ENCODE results near the gene TBX18. TPM values are rescaled to one million over a fixed set of nuclear protein-coding genes. Genes with fewer than 3 reads are reported as not detected.
A peak's percentile ranks its signal among the peaks of the same experiment; 100 is the strongest.

Gene TBX18
- polyA plus RNA-seq, 2 donors = 0.57 to 0.89 TPM

- peaks cover 6 to 46% of the 10 kb centered on the region in 2 donors for H3K27me3 ChIP-seq (ENCODE audit: control insufficient read depth in 1 of 2, insufficient read depth in 2 of 2, low read length in 2 of 2)
- WGBS, 2 donors = 11 to 13% methylated on average over 31 of the region's 31 CpGs
- no peak overlapping the region for H3K4me3 ChIP-seq (ENCODE audit: low read depth in 1 of 2, low read length in 2 of 2)
- H3K9me3 ChIP-seq (ENCODE audit: control insufficient read depth in 2 of 2, insufficient read depth in 1 of 2, low read depth in 1 of 2, low read length in 1 of 2) = peaks cover 11 to 40% of the 10 kb centered on the region in 2 donors
- no peak overlapping the region for H3K27ac ChIP-seq (ENCODE audit: low read depth in 2 of 2, low read length in 1 of 2)
- no peaks in the 10 kb centered on the region for H3K36me3 ChIP-seq (ENCODE audit: control insufficient read depth in 2 of 2, insufficient read depth in 2 of 2, low read length in 1 of 2)
- no peaks in the 10 kb centered on the region for H3K4me1 ChIP-seq (ENCODE audit: control insufficient read depth in 2 of 2, insufficient read depth in 2 of 2, low read length in 1 of 2)
These were observed 4.2 kb upstream of the TBX18 start for GRCh38 chr6:84768442-84769174.

- Histone ChIP-seq H3K27ac (ENCODE audit: low read depth in 2 of 2, low read length in 1 of 2) (no peak overlapping the region), H3K27me3 (ENCODE audit: control insufficient read depth in 1 of 2, insufficient read depth in 2 of 2, low read length in 2 of 2) (peaks cover 6 to 48% of the 10 kb centered on the region in 2 donors), H3K4me3 (ENCODE audit: low read depth in 1 of 2, low read length in 2 of 2) (no peak overlapping the region), H3K4me1 (ENCODE audit: control insufficient read depth in 2 of 2, insufficient read depth in 2 of 2, low read length in 1 of 2) (no peaks in the 10 kb centered on the region), H3K9me3 (ENCODE audit: control insufficient read depth in 2 of 2, insufficient read depth in 1 of 2, low read depth in 1 of 2, low read length in 1 of 2) (peaks cover 11 to 34% of the 10 kb centered on the region in 2 donors), H3K36me3 (ENCODE audit: control insufficient read depth in 2 of 2, insufficient read depth in 2 of 2, low read length in 1 of 2) (no peaks in the 10 kb centered on the region)
- WGBS, 2 donors = 21 to 31% methylated on average over 14 of the region's 14 CpGs
These were observed 3.3 kb upstream of the TBX18 start for GRCh38 chr6:84767526-84768201.

GRCh38 chr6:84766799-84767525 is 2.6 kb upstream of the TBX18 start:
- 28 to 33% methylated on average over 38 of the region's 38 CpGs for WGBS, 2 donors
- no peaks in the 10 kb centered on the region for H3K36me3 ChIP-seq (ENCODE audit: control insufficient read depth in 2 of 2, insufficient read depth in 2 of 2, low read length in 1 of 2)

GRCh38 chr6:84766118-84766798 is 1.9 kb upstream of the TBX18 start:
- H3K27me3 ChIP-seq (ENCODE audit: control insufficient read depth in 1 of 2, insufficient read depth in 2 of 2, low read length in 2 of 2) = peaks cover 2 to 38% of the 10 kb centered on the region in 2 donors
- H3K9me3 ChIP-seq (ENCODE audit: control insufficient read depth in 2 of 2, insufficient read depth in 1 of 2, low read depth in 1 of 2, low read length in 1 of 2) = peaks cover 11 to 35% of the 10 kb centered on the region in 2 donors
- 18 to 25% methylated on average over 32 of the region's 32 CpGs for WGBS, 2 donors
- H3K4me3 ChIP-seq (ENCODE audit: low read depth in 1 of 2, low read length in 2 of 2) = no peak overlapping the region
- no peak overlapping the region for H3K27ac ChIP-seq (ENCODE audit: low read depth in 2 of 2, low read length in 1 of 2)
- H3K4me1 ChIP-seq (ENCODE audit: control insufficient read depth in 2 of 2, insufficient read depth in 2 of 2, low read length in 1 of 2) = no peaks in the 10 kb centered on the region
- no peaks in the 10 kb centered on the region for H3K36me3 ChIP-seq (ENCODE audit: control insufficient read depth in 2 of 2, insufficient read depth in 2 of 2, low read length in 1 of 2)

More at GRCh38 chr6:84766799-84767525, 2.6 kb upstream of the TBX18 start:
- Histone ChIP-seq H3K9me3 (ENCODE audit: control insufficient read depth in 2 of 2, insufficient read depth in 1 of 2, low read depth in 1 of 2, low read length in 1 of 2) (peaks cover 11 to 35% of the 10 kb centered on the region in 2 donors), H3K4me1 (ENCODE audit: control insufficient read depth in 2 of 2, insufficient read depth in 2 of 2, low read length in 1 of 2) (no peaks in the 10 kb centered on the region), H3K27me3 (ENCODE audit: control insufficient read depth in 1 of 2, insufficient read depth in 2 of 2, low read length in 2 of 2) (peaks cover 5 to 42% of the 10 kb centered on the region in 2 donors), H3K27ac (ENCODE audit: low read depth in 2 of 2, low read length in 1 of 2) (no peak overlapping the region), H3K4me3 (ENCODE audit: low read depth in 1 of 2, low read length in 2 of 2) (no peak overlapping the region)

GRCh38 chr6:84763886-84764331 is 489 bp downstream of the TBX18 start:
- WGBS, 2 donors = 6 to 8% methylated on average over 33 to 57 of the region's 57 CpGs
- H3K27me3 ChIP-seq (ENCODE audit: control insufficient read depth in 1 of 2, insufficient read depth in 2 of 2, low read length in 2 of 2) = peaks cover 2 to 36% of the 10 kb centered on the region in 2 donors
- H3K27ac ChIP-seq (ENCODE audit: low read depth in 2 of 2, low read length in 1 of 2) = peak overlapping the region; percentile 70 to 73

GRCh38 chr6:84763003-84763885 is 1.2 kb downstream of the TBX18 start:
- H3K4me3 ChIP-seq (ENCODE audit: low read depth in 1 of 2, low read length in 2 of 2) = peak overlapping the region; percentile 36 to 39
- 3 to 6% methylated on average over 74 of the region's 74 CpGs for WGBS, 2 donors
- H3K4me1 ChIP-seq (ENCODE audit: control insufficient read depth in 2 of 2, insufficient read depth in 2 of 2, low read length in 1 of 2) = no peaks in the 10 kb centered on the region
- peaks cover 2 to 35% of the 10 kb centered on the region in 2 donors for H3K27me3 ChIP-seq (ENCODE audit: control insufficient read depth in 1 of 2, insufficient read depth in 2 of 2, low read length in 2 of 2)
- H3K27ac ChIP-seq (ENCODE audit: low read depth in 2 of 2, low read length in 1 of 2) = peak overlapping the region; percentile 70 to 73
- no peaks in the 10 kb centered on the region for H3K36me3 ChIP-seq (ENCODE audit: control insufficient read depth in 2 of 2, insufficient read depth in 2 of 2, low read length in 1 of 2)
- peaks cover 11 to 33% of the 10 kb centered on the region in 2 donors for H3K9me3 ChIP-seq (ENCODE audit: control insufficient read depth in 2 of 2, insufficient read depth in 1 of 2, low read depth in 1 of 2, low read length in 1 of 2)

More at GRCh38 chr6:84763886-84764331, 489 bp downstream of the TBX18 start:
- Histone ChIP-seq H3K4me1 (ENCODE audit: control insufficient read depth in 2 of 2, insufficient read depth in 2 of 2, low read length in 1 of 2) (no peaks in the 10 kb centered on the region), H3K36me3 (ENCODE audit: control insufficient read depth in 2 of 2, insufficient read depth in 2 of 2, low read length in 1 of 2) (no peaks in the 10 kb centered on the region), H3K9me3 (ENCODE audit: control insufficient read depth in 2 of 2, insufficient read depth in 1 of 2, low read depth in 1 of 2, low read length in 1 of 2) (peaks cover 11 to 35% of the 10 kb centered on the region in 2 donors), H3K4me3 (ENCODE audit: low read depth in 1 of 2, low read length in 2 of 2) (peak overlapping the region; percentile 36 to 39)

GRCh38 chr6:84762220-84763002 is 2.0 kb downstream of the TBX18 start:
- H3K27me3 ChIP-seq (ENCODE audit: control insufficient read depth in 1 of 2, insufficient read depth in 2 of 2, low read length in 2 of 2) = peaks cover 1 to 35% of the 10 kb centered on the region in 2 donors
- H3K27ac ChIP-seq (ENCODE audit: low read depth in 2 of 2, low read length in 1 of 2) = peak overlapping the region; percentile 70 to 73
- H3K4me1 ChIP-seq (ENCODE audit: control insufficient read depth in 2 of 2, insufficient read depth in 2 of 2, low read length in 1 of 2) = no peaks in the 10 kb centered on the region
- 13 to 15% methylated on average over 40 of the region's 40 CpGs for WGBS, 2 donors
- no peaks in the 10 kb centered on the region for H3K36me3 ChIP-seq (ENCODE audit: control insufficient read depth in 2 of 2, insufficient read depth in 2 of 2, low read length in 1 of 2)
- H3K9me3 ChIP-seq (ENCODE audit: control insufficient read depth in 2 of 2, insufficient read depth in 1 of 2, low read depth in 1 of 2, low read length in 1 of 2) = peaks cover 7 to 32% of the 10 kb centered on the region in 2 donors
- H3K4me3 ChIP-seq (ENCODE audit: low read depth in 1 of 2, low read length in 2 of 2) = peak overlapping the region; percentile 36 to 39

- Histone ChIP-seq H3K4me1 (ENCODE audit: control insufficient read depth in 2 of 2, insufficient read depth in 2 of 2, low read length in 1 of 2) (no peaks in the 10 kb centered on the region), H3K4me3 (ENCODE audit: low read depth in 1 of 2, low read length in 2 of 2) (no peak overlapping the region), H3K36me3 (ENCODE audit: control insufficient read depth in 2 of 2, insufficient read depth in 2 of 2, low read length in 1 of 2) (no peaks in the 10 kb centered on the region), H3K27ac (ENCODE audit: low read depth in 2 of 2, low read length in 1 of 2) (no peak overlapping the region), H3K27me3 (ENCODE audit: control insufficient read depth in 1 of 2, insufficient read depth in 2 of 2, low read length in 2 of 2) (peaks cover 0 to 7% of the 10 kb centered on the region in 2 donors), H3K9me3 (ENCODE audit: control insufficient read depth in 2 of 2, insufficient read depth in 1 of 2, low read depth in 1 of 2, low read length in 1 of 2) (peaks cover 0 to 5% of the 10 kb centered on the region in 2 donors)
These were observed 5.9 kb downstream of the TBX18 start for GRCh38 chr6:84758486-84758885.

All from esophagus (tissue), 2 donors.